Right cardiac atrium (tissue), 5 donors: ENCODE data around the gene CD200R1L. TPM values are rescaled to one million over a fixed set of nuclear protein-coding genes. Genes with fewer than 3 reads are reported as not detected.

Source experiments
- ATAC-seq, 2 donors: fragments of 200-7000 bp; cut with Tn5 transposase; one replicate each; pipeline versions ENCODE4 v1.8.0 to v1.9.1; 2020; ENCODE audit warnings: moderate library complexity in 2 of 2, mild to moderate bottlenecking in 1 of 2
- DNase-seq, 3 donors: peaks; one replicate each; pipeline ENCODE4 v3.0.0-alpha.2; 2020
- H3K27ac ChIP-seq: one replicate; pipeline ENCODE4 v1.5.1; 2013; ENCODE audit warnings: mild to moderate bottlenecking, low read length, control low read depth, moderate library complexity
- H3K27me3 ChIP-seq: one replicate; pipeline ENCODE4 v1.6.1; 2013; ENCODE audit not compliant: control insufficient read depth, insufficient read depth
- H3K4me1 ChIP-seq: one replicate; pipeline ENCODE4 v1.6.1; 2013; ENCODE audit warnings: low read length; ENCODE audit not compliant: control insufficient read depth, insufficient read depth
- H3K4me3 ChIP-seq: one replicate; pipeline ENCODE4 v1.5.1; 2013; ENCODE audit warnings: low read length, control low read depth
- H3K9me3 ChIP-seq: one replicate; pipeline ENCODE4 v1.6.1; 2013; ENCODE audit warnings: low read length; ENCODE audit not compliant: control insufficient read depth
- WGBS: extraction: QIAGEN DNeasy Blood & Tissue Kit; methylation state at CpG from one replicate; pipeline ENCODE4 v1.1.7; 2013; 5-methylcytosine and 5-hydroxymethylcytosine counted together
- intact Hi-C, 4 donors: fragments of 100-400 bp; cut with DNase I; formaldehyde crosslinking; loops; one replicate each; pipeline versions ENCODE4 v1.11.0 to v1.14.0; 2022 to 2023
- polyA plus RNA-seq: library from polyadenylated mRNA; stranded (reverse); fragments of 200-250 nt; gene quantifications from one replicate; pipeline ENCODE4 v1.2.3, GENCODE V29; 2013
- total RNA-seq, 4 donors: library from RNA; stranded (reverse); fragmentation: NEBNext Ultra II Directional; extraction: Animal tissue kit (Norgen Biotek cat#: 25700); gene quantifications; one replicate each; pipeline ENCODE4 v1.2.1, GENCODE V29; 2021
- donor health status: healthy with polysubstance abuse.
- donor health status: DM: no; HTN: yes; CAD: no.
- donor health status: DM: no; HTN: no; CAD: no.
- donor health status: DM: no; HTN: yes; CAD: no; lungs with severe emphysema.
- donor health status: DM: yes; HTN: yes; CAD: no.

Gene CD200R1L
- total and polyA plus RNA-seq, 5 donors: not detected

DNA sequence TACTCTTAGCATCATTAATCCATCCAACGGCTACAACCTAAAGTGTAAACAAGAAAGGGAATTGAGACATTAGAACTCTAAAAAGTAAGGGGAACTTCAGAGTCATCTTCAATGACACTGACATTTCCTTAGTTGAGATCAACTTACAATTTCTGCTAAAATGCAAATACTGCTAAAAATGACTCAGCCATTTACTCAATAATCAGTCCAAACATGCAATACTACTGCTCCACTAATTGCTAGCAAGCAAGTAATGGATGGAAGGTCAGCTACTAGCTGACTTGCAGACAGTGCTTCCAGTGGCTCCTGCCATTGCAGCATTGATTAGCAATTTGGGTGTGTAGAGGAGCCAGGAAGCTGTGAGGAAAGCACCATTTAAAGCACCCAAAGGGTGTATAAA, 28.4 kb downstream of the CD200R1L start:
- Histone ChIP-seq H3K4me3 (no peak overlapping the region), H3K9me3 (no peaks in the 10 kb centered on the region), H3K4me1 (no peaks in the 10 kb centered on the region), H3K27me3 (no peaks in the 10 kb centered on the region), H3K27ac (no peak overlapping the region)
- ATAC-seq (no peak), DNase-seq (no peak)
- WGBS: 73% methylated on average over 1 of the region's 1 CpG
- intact Hi-C loops: no loop called here

DNA sequence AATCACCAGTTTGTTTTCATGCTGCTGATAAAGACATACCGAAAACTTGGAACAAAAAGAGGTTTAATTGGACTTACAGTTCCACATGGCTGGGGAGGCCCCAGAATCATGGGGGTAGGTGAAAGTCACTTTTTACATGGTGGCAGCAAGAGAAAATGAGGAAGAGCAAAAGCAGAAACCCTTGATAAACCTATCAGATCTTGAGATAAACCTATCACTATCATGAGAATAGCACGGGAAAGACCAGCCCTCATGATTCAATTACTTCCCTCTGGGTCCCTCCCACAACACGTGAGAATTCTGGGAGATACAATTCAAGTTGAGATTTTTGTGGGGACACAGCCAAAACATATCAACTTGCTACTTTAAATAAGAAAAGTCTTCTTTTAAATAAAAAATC, 28.9 kb downstream of the CD200R1L start:
- Histone ChIP-seq H3K9me3 (no peaks in the 10 kb centered on the region), H3K4me3 (no peak overlapping the region), H3K27ac (no peak overlapping the region), H3K4me1 (peaks cover 2% of the 10 kb centered on the region), H3K27me3 (no peaks in the 10 kb centered on the region)
- DNase-seq: no peak
- WGBS: 13% methylated on average over 3 of the region's 3 CpGs
- intact Hi-C loops: no loop called here
- no peak for ATAC-seq

DNA sequence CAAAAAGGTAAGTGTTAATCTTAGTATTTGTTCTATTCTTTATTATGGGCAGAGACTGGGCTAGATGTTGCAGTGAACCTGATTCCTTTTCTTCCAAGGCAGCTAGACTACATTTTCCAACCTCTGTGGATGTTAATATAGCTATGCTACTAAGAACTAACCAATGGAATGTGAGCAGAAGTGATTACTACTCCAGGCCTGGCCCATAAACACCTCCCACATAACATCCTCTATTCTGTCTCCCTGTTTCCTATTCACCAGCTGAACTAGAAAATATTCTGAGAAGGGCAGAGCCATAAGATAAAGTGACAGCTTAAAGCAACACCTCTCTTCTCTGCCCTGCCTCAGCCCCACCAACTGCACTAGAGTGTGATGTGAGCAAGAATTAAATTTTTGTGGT, 29.4 kb downstream of the CD200R1L start:
- no peak overlapping the region for H3K27ac ChIP-seq
- no peak overlapping the region for H3K4me3 ChIP-seq
- ATAC-seq: no peak
- no peak for DNase-seq
- no peaks in the 10 kb centered on the region for H3K27me3 ChIP-seq
- intact Hi-C loops: no loop called here
- H3K9me3 ChIP-seq: no peaks in the 10 kb centered on the region
- peaks cover 2% of the 10 kb centered on the region for H3K4me1 ChIP-seq

DNA sequence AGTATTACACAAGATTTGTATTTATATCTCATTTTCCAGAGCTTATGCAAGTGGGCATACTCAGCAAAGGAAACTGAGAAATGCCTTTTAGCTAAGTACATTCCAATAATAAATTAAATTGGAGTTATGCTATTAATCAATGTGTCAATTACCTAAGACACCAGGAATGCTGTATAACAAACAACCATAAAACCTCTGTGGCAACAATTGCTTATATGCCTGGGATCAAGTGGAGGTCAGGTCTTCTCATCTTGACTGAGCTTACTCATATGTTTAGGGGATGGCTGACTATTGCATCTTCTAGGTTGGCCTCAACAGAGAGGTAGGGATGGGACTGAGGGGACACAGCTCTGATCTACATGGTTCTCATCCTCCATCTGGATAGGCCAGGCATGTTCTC, 30.7 kb downstream of the CD200R1L start:
- Histone ChIP-seq H3K4me1 (peaks cover 5% of the 10 kb centered on the region), H3K27ac (no peak overlapping the region), H3K27me3 (no peaks in the 10 kb centered on the region), H3K4me3 (no peak overlapping the region), H3K9me3 (no peaks in the 10 kb centered on the region)
- no peak for DNase-seq
- no peak for ATAC-seq
- intact Hi-C loops: no loop called here

DNA sequence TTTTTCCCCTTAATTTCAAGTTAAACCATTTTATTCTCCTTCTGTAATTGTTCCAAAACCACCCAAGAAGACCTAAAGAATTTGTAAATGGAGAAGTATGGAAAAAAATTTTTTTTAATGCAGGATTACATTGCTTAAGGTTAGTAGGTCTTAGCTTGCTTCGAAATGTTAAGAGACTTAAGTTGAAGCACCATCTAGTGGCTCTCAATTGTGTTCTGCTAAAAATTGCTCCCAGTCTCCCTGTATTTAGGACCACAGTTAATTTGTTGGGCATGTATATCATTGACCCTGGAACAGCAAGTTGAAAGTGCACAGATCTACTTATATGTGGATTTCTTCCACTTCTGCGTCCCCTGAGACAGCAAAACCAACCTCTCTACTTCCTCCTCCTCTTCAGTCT, 32.4 kb downstream of the CD200R1L start:
- intact Hi-C loops: loop anchor here in 3 of 4 donors (5.0 kb wide), 1 partner anchor 172 kb away; the partner anchor contains the start of gene CCDC80 (in 3 of the 3)
- Histone ChIP-seq H3K9me3 (no peaks in the 10 kb centered on the region), H3K27me3 (no peaks in the 10 kb centered on the region), H3K27ac (no peak overlapping the region), H3K4me3 (no peak overlapping the region), H3K4me1 (peaks cover 5% of the 10 kb centered on the region)
- ATAC-seq (peak in 1 of 2 donors; percentile 25), DNase-seq (no peak)
- 38% methylated on average over 2 of the region's 2 CpGs for WGBS

DNA sequence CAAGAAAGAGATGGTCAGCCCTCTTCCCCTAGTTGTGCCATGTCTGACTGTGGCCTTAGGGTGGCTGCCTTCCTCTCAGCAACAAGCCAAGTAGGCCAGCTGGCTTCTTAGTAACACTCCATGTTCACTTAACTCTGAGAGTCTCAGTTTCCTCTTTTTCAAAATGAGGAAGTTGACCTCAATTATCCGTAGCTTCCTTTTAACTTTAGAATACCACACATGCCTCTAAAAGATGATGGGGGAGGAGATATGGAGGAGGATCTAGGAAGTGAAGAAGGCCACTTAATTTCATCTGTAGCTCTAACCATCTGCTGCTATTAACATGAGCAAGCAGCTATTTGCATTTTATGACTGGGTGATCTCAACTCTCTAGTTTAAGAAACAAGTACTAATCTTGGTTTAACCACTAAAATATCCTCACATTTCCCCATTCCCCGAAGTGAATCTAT, 32.9 kb downstream of the CD200R1L start:
- H3K4me3 ChIP-seq: no peak overlapping the region
- intact Hi-C loops: loop anchor here in 3 of 4 donors (5.0 kb wide), 1 partner anchor 171 kb away; the partner anchor contains the start of gene CCDC80 (in 3 of the 3)
- 24% methylated on average over 2 of the region's 2 CpGs for WGBS
- ATAC-seq (peak in 1 of 2 donors; percentile 18), DNase-seq (peak in 2 of 3 donors; percentile 33 to 46)
- no peak overlapping the region for H3K27ac ChIP-seq
- H3K4me1 ChIP-seq: peaks cover 5% of the 10 kb centered on the region
- no peaks in the 10 kb centered on the region for H3K27me3 ChIP-seq
- no peaks in the 10 kb centered on the region for H3K9me3 ChIP-seq

DNA sequence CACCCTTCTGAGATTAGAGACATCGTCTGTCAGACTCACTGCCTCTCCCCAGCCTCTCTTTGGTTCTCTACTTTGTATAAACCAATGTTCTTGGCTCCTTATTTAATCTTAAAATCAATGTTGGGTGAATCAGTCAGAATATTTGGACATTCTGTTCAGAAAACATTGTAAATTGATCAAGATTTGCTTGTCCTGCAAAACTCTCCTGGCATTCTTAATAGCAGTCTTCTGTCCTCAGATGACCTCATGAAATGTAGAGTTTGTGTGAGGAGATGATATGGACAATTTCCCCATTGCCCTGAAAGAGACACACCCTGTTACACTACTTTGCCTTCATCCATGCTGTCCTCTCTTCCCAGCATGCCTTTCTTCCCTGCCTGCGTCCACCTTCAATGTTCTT, 33.6 kb downstream of the CD200R1L start:
- intact Hi-C loops: loop anchor here in 3 of 4 donors (5.0 kb wide), 1 partner anchor 171 kb away; the partner anchor contains the start of gene CCDC80 (in 3 of the 3)
- H3K4me1 ChIP-seq: peaks cover 5% of the 10 kb centered on the region
- ATAC-seq (no peak), DNase-seq (no peak)
- no peak overlapping the region for H3K27ac ChIP-seq
- 82% methylated on average over 2 of the region's 2 CpGs for WGBS
- no peak overlapping the region for H3K4me3 ChIP-seq
- H3K9me3 ChIP-seq: no peaks in the 10 kb centered on the region
- H3K27me3 ChIP-seq: no peaks in the 10 kb centered on the region

DNA sequence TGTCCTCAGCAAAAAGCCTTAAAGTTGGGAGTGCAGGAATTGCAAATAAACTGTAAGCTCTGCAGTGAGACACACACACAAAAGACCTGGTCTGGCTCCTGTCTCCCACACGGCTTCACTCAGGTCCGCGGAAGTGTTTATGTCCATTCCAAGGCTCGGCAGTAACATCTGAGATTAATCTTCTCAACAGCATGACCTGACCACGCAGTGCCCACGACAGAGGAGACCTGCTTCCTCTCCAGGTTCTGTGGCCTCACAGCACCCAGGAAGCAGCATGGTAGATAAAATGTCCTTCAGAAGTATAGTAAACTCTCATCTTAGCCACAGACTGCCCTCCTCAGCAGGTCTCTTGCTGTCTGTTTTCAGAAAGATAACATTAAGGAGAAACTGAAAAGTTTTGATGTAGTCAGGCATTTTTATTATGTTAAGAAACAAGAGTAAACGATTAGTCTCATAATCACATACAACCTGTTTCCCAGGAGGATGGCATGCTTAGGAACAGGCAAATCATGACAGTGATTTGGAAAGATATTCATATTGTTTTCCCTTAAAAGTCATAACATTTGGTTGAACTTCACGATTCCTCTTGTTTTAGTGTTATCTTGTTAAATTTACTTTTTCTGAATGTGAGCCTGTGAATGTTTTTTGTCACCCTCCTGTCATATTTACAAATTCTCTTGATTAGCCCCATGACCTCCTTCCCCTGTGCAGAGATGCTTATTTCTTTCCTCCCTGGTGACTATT, 34.6 kb downstream of the CD200R1L start:
- Histone ChIP-seq H3K27ac (peak overlapping the region; percentile 85), H3K9me3 (no peaks in the 10 kb centered on the region), H3K4me1 (peaks cover 5% of the 10 kb centered on the region), H3K27me3 (no peaks in the 10 kb centered on the region), H3K4me3 (no peak overlapping the region)
- intact Hi-C loops: loop anchor here in 3 of 4 donors (5.0 kb wide), 1 partner anchor 170 kb away; the partner anchor contains the start of gene CCDC80 (in 3 of the 3)
- ATAC-seq (no peak), DNase-seq (peak; percentile 16 to 31 (median 21))
- 45% methylated on average over 8 of the region's 8 CpGs for WGBS

DNA sequence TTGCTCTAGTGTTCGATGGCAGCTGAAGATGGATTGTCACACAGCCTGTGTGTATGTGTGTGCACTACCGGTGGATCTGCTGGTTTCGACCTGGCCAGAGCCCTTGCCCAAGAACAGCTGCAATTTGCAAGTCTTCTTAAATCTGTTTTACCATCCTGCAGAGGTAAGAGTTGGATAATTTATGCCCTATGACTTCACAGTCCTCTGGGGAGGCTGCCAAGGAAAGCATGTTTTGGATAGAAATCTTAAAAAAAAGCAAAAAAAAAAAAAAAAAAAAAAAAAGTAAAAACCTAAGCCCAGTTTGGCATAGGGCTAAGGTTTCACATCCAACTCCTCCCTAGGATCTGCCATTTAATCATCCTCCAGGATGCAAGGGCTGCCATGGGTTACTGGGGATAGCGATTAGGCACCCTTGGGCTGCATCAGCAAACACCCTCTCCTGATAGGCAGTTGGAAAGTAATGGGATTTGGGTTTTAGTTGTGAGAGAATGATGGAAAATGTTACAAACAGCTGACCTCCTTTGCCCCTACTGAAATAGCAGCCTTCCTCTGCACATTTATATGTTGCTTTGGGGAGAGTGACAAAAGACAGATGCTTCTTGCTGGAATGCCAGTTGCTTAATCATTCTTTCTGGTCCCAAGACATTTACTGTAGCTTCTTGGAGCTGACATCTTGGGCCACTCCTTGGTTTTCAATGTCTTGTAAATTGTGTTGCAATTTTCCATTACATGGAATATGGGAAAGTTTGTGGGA, 35.4 kb downstream of the CD200R1L start:
- peak; percentile 67 to 85 (median 73) for DNase-seq
- ATAC-seq: peak; percentile 94 to 96

DNA sequence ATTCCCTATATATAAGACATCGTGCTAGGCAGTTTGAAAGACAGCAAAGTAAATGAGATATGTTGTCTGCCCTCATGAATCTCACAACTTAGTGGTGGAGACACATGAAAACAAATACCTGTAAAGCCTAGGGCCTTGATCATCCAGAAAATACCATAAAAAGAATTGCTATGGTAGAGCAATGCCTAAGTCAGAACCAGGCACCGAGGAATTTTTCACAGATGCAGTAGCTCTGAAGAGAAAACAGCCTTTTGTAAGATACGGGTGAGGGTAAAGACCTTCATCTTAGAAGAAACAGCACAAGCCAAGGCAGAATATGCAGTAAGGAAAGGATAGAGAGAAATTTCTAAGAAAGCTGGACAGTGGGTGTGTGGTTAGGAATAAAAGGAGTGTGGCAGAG, 36.1 kb downstream of the CD200R1L start:
- no peak overlapping the region for H3K4me3 ChIP-seq
- 76% methylated on average over 3 of the region's 3 CpGs for WGBS
- no peak for ATAC-seq
- no peak for DNase-seq
- H3K9me3 ChIP-seq: no peaks in the 10 kb centered on the region
- no peak overlapping the region for H3K27ac ChIP-seq
- peaks cover 5% of the 10 kb centered on the region for H3K4me1 ChIP-seq
- H3K27me3 ChIP-seq: no peaks in the 10 kb centered on the region
- intact Hi-C loops: loop anchor here in 3 of 4 donors (5.0 kb wide), 1 partner anchor 168 kb away; the partner anchor contains the start of gene CCDC80 (in 3 of the 3)

More for the DNA sequence above, 35.4 kb downstream of the CD200R1L start:
- Histone ChIP-seq H3K9me3 (no peaks in the 10 kb centered on the region), H3K4me1 (peaks cover 5% of the 10 kb centered on the region), H3K27me3 (no peaks in the 10 kb centered on the region), H3K27ac (peak overlapping the region; percentile 45), H3K4me3 (no peak overlapping the region)
- intact Hi-C loops: loop anchor here in 3 of 4 donors (5.0 kb wide), 1 partner anchor 169 kb away; the partner anchor contains the start of gene CCDC80 (in 3 of the 3)
- 34% methylated on average over 4 of the region's 4 CpGs for WGBS

DNA sequence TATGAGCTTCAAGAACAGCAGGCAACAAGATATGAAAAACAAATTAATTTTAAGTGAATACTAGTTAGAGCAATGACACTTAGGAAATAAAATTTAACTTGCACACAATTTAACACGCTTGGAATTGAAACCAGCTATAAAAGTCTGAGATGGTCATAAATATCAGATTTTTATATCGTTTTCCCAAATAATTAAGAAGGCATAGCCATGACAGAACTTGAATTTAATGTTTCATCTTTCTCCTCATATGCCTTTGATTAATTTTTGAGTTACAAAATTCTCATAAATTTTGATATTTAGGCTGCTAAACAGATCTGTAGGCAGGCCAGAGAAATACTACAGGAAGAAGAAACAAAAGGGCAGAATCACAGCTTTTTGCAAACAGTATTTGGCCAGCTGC, 38.5 kb downstream of the CD200R1L start:
- intact Hi-C loops: no loop called here
- no peak overlapping the region for H3K27ac ChIP-seq

More for the DNA sequence above, 38.5 kb downstream of the CD200R1L start:
- peaks cover 3% of the 10 kb centered on the region for H3K4me1 ChIP-seq
- H3K4me3 ChIP-seq: no peak overlapping the region
- ATAC-seq: no peak
- no peaks in the 10 kb centered on the region for H3K27me3 ChIP-seq
- 76% methylated on average over 2 of the region's 2 CpGs for WGBS
- H3K9me3 ChIP-seq: no peaks in the 10 kb centered on the region
- DNase-seq: no peak
